B cell (primary cell): Measurements from ENCODE around the gene DROSHA.

ENCODE experiments used
- CTCF ChIP-seq: fragments of 200-600 bp; IDR thresholded peaks from one replicate; pipeline ENCODE4 v1.8.0; 2022; ENCODE audit warnings: antibody characterized with exemption, mild to moderate bottlenecking
- EZH2 ChIP-seq: IDR thresholded peaks from 2 replicates; pipeline ENCODE4 v1.6.1; 2012; ENCODE audit warnings: borderline replicate concordance, low read depth, mild to moderate bottlenecking, moderate library complexity, low read length; ENCODE audit not compliant: insufficient read depth, poor library complexity, severe bottlenecking

GRCh38 chr5:31366941-31367340, 165.0 kb downstream of the DROSHA start:
- no peak for TF ChIP-seq CTCF
- no peak for TF ChIP-seq EZH2
